Smooth muscle cell (in vitro differentiated cells): ENCODE measurements around the gene INSR. TPM values are rescaled to one million over a fixed set of nuclear protein-coding genes. Genes with fewer than 3 reads are reported as not detected.

Experiments used
- DNase-seq: peaks from one replicate; lab custom pipeline; 2025; ENCODE audit not compliant: unreplicated experiment; lab: John Stamatoyannopoulos, UW
- H2AFZ ChIP-seq: fragments of 200-600 bp; sonication (generic); 2 replicates; pipeline ENCODE4 v1.6.0; 2016; ENCODE audit warnings: antibody characterized with exemption, low read depth, mild to moderate bottlenecking
- H3F3A ChIP-seq: fragments of 200-600 bp; sonication (generic); 2 replicates; pipeline ENCODE4 v1.6.0; 2017; ENCODE audit warnings: antibody characterized with exemption, low read depth
- H3K27ac ChIP-seq: fragments of 200-600 bp; sonication (generic); 2 replicates; pipeline ENCODE4 v1.5.1; 2016; ENCODE audit warnings: low read depth, mild to moderate bottlenecking
- H3K27me3 ChIP-seq: fragments of 200-600 bp; sonication (generic); 2 replicates; pipeline ENCODE4 v1.6.1; 2016; ENCODE audit warnings: low read depth, mild to moderate bottlenecking
- H3K36me3 ChIP-seq: fragments of 200-600 bp; sonication (generic); 2 replicates; pipeline ENCODE4 v1.5.1; 2016; ENCODE audit warnings: low read depth
- H3K4me1 ChIP-seq: fragments of 200-600 bp; sonication (generic); 2 replicates; pipeline ENCODE4 v1.5.1; 2016; ENCODE audit warnings: low read depth
- H3K4me2 ChIP-seq: fragments of 200-600 bp; sonication (generic); 2 replicates; pipeline ENCODE4 v1.6.0; 2016; ENCODE audit warnings: mild to moderate bottlenecking
- H3K4me3 ChIP-seq: fragments of 200-600 bp; sonication (generic); 2 replicates; pipeline ENCODE4 v1.5.1; 2016; ENCODE audit warnings: mild to moderate bottlenecking
- H3K79me2 ChIP-seq: fragments of 200-600 bp; sonication (generic); 2 replicates; pipeline ENCODE4 v1.6.0; 2016; ENCODE audit warnings: low read depth, mild to moderate bottlenecking
- H3K9ac ChIP-seq: fragments of 200-600 bp; sonication (generic); 2 replicates; pipeline ENCODE4 v1.6.0; 2016; ENCODE audit warnings: low read depth
- H3K9me3 ChIP-seq: fragments of 200-600 bp; sonication (generic); replicated peaks from 2 replicates; pipeline ENCODE4 v1.5.1; 2016; ENCODE audit warnings: low read depth
- H4K20me1 ChIP-seq: fragments of 200-600 bp; sonication (generic); 2 replicates; pipeline ENCODE4 v1.6.0; 2016; ENCODE audit warnings: low read depth
- WGBS: methylation state at CpG from one replicate; pipeline ENCODE4 v1.1.7; 2016; ENCODE audit warnings: low lambda C conversion rate; 5-methylcytosine and 5-hydroxymethylcytosine counted together
- polyA plus RNA-seq: library from polyadenylated mRNA; unstranded; fragments of >200 nt; fragmentation: Nextera tagmentation; extraction: Ambion mirVana; gene quantifications from 2 replicates; pipeline ENCODE4 v1.2.1, GENCODE V29; 2016
- total RNA-seq: library from RNA; depleted of rRNA; stranded (reverse); fragments of >200 nt; gene quantifications from 2 replicates; pipeline ENCODE4 v1.2.3, GENCODE V29; 2014
- TF ChIP-seq, protein P1 (sequence below): fragments of 200-600 bp; sonication (generic); IDR thresholded peaks from 2 replicates; pipeline ENCODE4 v1.5.1; 2017; ENCODE audit warnings: borderline replicate concordance, mild to moderate bottlenecking, antibody characterized with exemption; ENCODE audit not compliant: insufficient read depth, poor library complexity, severe bottlenecking

Gene INSR
- total and polyA plus RNA-seq, 2 experiments from 2014 or later: 2.8 to 12.7 TPM

DNA sequence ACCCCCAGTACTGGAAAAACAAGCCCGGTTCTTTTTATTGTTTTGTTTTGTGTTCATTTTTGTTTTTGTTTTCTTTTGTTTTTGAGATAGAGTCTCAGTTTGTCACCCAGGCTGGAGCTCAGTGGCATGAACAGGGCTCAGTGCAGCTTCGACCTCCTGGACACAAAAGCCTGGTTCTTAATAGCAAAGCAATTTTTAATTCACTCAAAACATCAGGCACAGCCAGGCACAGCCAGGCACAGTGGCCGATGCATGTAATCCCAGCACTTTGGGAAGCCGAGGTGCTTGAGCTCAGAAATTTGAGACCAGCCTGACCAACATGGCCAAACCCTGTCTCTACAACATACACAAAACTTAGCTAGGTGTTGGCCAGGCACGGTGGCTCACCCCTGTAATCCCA, 30.7 kb downstream of the INSR start:
- H3K27me3 ChIP-seq: no peaks in the 10 kb centered on the region
- H3K9me3 ChIP-seq: no peaks in the 10 kb centered on the region
- DNase-seq: no peak
- H3K36me3 ChIP-seq: no peaks in the 10 kb centered on the region
- no peak overlapping the region for H3K4me2 ChIP-seq
- no peak overlapping the region for H3K27ac ChIP-seq
- no peaks in the 10 kb centered on the region for H3F3A ChIP-seq
- TF ChIP-seq, protein P1, sequence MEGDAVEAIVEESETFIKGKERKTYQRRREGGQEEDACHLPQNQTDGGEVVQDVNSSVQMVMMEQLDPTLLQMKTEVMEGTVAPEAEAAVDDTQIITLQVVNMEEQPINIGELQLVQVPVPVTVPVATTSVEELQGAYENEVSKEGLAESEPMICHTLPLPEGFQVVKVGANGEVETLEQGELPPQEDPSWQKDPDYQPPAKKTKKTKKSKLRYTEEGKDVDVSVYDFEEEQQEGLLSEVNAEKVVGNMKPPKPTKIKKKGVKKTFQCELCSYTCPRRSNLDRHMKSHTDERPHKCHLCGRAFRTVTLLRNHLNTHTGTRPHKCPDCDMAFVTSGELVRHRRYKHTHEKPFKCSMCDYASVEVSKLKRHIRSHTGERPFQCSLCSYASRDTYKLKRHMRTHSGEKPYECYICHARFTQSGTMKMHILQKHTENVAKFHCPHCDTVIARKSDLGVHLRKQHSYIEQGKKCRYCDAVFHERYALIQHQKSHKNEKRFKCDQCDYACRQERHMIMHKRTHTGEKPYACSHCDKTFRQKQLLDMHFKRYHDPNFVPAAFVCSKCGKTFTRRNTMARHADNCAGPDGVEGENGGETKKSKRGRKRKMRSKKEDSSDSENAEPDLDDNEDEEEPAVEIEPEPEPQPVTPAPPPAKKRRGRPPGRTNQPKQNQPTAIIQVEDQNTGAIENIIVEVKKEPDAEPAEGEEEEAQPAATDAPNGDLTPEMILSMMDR: no peak
- H4K20me1 ChIP-seq: peaks cover 14% of the 10 kb centered on the region
- no peak overlapping the region for H3K9ac ChIP-seq
- no peak overlapping the region for H3K4me3 ChIP-seq
- H3K4me1 ChIP-seq: no peaks in the 10 kb centered on the region
- 87% methylated on average over 5 of the region's 5 CpGs for WGBS
- no peak overlapping the region for H2AFZ ChIP-seq
- H3K79me2 ChIP-seq: no peaks in the 10 kb centered on the region

DNA sequence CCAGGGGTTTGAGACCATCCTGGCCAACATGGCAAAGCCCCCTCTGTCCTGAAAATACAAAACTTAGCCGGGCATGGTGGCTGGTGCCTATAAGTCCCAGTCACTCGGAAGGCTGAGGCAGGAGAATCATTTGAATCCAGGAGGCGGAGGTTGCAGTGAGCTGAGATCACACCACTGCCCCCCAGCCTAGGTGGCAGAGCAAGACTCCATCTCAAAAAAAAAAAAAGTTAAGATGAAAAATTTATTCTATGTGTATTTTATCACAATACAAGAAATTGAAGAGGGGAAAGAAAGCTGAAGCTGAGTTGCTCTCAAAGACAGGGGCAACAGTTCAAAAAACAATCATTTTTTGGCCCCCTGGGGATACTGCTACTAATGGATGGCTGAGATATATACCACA, 31.1 kb downstream of the INSR start:
- Histone ChIP-seq H3K9me3 (no peaks in the 10 kb centered on the region), H3K4me2 (no peak overlapping the region)
- DNase-seq: no peak

GRCh38 chr19:7262470-7262869, 31.7 kb downstream of the INSR start:
- DNase-seq: no peak
- H3K4me3 ChIP-seq: no peak overlapping the region
- no peaks in the 10 kb centered on the region for H3K36me3 ChIP-seq
- 92% methylated on average over 6 of the region's 6 CpGs for WGBS
- no peaks in the 10 kb centered on the region for H3K27me3 ChIP-seq
- no peaks in the 10 kb centered on the region for H3K4me1 ChIP-seq
- TF ChIP-seq, protein P1: no peak
- H4K20me1 ChIP-seq: peaks cover 16% of the 10 kb centered on the region
- H3K27ac ChIP-seq: no peak overlapping the region
- H3K4me2 ChIP-seq: no peak overlapping the region
- H3K9me3 ChIP-seq: no peaks in the 10 kb centered on the region
- H3F3A ChIP-seq: no peaks in the 10 kb centered on the region
- no peak overlapping the region for H3K9ac ChIP-seq
- no peak overlapping the region for H2AFZ ChIP-seq
- H3K79me2 ChIP-seq: no peaks in the 10 kb centered on the region

More for the DNA sequence above, 31.1 kb downstream of the INSR start:
- Histone ChIP-seq H3K79me2 (no peaks in the 10 kb centered on the region), H3K27ac (no peak overlapping the region), H3F3A (no peaks in the 10 kb centered on the region), H3K36me3 (no peaks in the 10 kb centered on the region), H3K4me1 (no peaks in the 10 kb centered on the region), H2AFZ (no peak overlapping the region), H4K20me1 (peaks cover 16% of the 10 kb centered on the region), H3K4me3 (no peak overlapping the region), H3K9ac (no peak overlapping the region), H3K27me3 (no peaks in the 10 kb centered on the region)
- TF ChIP-seq, protein P1: no peak
- WGBS: 96% methylated on average over 3 of the region's 3 CpGs

DNA sequence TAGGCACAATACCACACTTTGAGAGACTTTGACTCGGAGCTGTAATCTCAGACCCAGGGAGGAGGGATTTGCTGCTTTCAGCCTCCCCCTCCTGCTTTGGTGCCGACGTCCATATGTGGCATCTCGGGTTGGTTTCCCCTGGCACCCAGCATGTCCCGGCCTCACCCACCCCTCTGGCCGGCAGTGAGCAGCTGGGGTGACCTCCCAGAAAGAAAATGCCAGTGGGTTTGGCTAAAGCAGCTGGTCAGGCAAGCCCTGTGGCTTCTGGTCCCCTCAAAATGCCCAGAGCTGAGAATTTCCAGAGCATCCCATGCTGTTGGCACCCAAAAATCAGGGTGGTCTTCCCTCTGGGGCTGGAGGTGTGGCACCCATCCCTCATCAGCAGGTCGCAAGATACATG, 34.1 kb downstream of the INSR start:
- Histone ChIP-seq H3K9me3 (no peaks in the 10 kb centered on the region), H3K4me3 (no peak overlapping the region), H3K79me2 (no peaks in the 10 kb centered on the region), H4K20me1 (peaks cover 15% of the 10 kb centered on the region), H2AFZ (no peak overlapping the region), H3K9ac (no peak overlapping the region), H3F3A (no peaks in the 10 kb centered on the region), H3K36me3 (no peaks in the 10 kb centered on the region), H3K27ac (no peak overlapping the region), H3K27me3 (no peaks in the 10 kb centered on the region), H3K4me1 (no peaks in the 10 kb centered on the region), H3K4me2 (no peak overlapping the region)
- WGBS: 95% methylated on average over 7 of the region's 7 CpGs
- TF ChIP-seq, protein P1: no peak
- DNase-seq: no peak
